ENCODE results near the gene RSL24D1.
A peak's percentile ranks its signal among the peaks of the same experiment; 100 is the strongest.

Gene RSL24D1

DNA sequence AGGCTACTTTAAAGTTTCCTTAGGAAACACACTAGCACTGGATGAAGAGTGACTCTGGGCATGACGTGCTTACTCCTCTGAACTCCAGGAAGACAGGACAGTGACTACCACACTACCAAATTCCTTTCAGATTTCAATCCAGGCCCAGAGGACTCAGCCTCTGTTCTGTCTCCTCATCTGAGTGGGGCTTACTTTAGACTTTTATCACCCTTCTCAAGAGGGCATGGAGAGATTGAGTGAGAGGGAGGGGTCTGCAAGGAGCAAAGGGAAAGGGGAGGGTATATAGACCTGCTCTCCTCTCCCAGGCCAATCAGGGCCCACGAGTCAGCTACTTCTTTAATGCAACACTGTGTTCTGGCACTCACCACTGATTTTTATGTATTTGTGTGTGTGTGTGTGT is 29.4 kb upstream of the RSL24D1 start:
- no peak overlapping the region for H3K27ac ChIP-seq
- TF ChIP-seq, protein P1, sequence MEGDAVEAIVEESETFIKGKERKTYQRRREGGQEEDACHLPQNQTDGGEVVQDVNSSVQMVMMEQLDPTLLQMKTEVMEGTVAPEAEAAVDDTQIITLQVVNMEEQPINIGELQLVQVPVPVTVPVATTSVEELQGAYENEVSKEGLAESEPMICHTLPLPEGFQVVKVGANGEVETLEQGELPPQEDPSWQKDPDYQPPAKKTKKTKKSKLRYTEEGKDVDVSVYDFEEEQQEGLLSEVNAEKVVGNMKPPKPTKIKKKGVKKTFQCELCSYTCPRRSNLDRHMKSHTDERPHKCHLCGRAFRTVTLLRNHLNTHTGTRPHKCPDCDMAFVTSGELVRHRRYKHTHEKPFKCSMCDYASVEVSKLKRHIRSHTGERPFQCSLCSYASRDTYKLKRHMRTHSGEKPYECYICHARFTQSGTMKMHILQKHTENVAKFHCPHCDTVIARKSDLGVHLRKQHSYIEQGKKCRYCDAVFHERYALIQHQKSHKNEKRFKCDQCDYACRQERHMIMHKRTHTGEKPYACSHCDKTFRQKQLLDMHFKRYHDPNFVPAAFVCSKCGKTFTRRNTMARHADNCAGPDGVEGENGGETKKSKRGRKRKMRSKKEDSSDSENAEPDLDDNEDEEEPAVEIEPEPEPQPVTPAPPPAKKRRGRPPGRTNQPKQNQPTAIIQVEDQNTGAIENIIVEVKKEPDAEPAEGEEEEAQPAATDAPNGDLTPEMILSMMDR (conservative IDR thresholded peaks at IDR 0.05): no peak

DNA sequence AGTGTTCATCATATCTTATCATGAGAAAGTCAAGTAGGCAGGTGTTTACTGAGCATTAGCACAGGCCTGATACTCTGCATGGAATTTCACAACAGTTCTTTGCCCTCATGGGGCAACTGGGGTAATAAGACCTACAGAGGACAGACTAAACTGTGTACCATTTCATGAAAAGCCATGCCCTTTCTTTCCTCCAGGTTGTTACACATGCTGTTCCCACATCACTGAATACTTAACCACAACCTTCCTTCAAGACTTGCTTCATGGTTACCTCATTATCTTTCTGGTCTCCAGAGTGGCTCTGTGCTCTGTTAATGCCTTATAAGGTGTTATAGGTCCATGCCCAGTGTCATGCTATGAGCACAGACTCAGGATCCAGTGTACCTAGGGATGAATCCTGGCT is 28.2 kb upstream of the RSL24D1 start:
- TF ChIP-seq, protein P1 (conservative IDR thresholded peaks at IDR 0.05): no peak
- no peak overlapping the region for H3K27ac ChIP-seq

- TF ChIP-seq, protein P1 (conservative IDR thresholded peaks at IDR 0.05): no peak
- no peak overlapping the region for H3K27ac ChIP-seq
Observed at GRCh38 chr15:55222588-55222987, 25.8 kb upstream of the RSL24D1 start.

GRCh38 chr15:55221090-55222011 is 24.6 kb upstream of the RSL24D1 start:
- H3K27ac ChIP-seq: no peak overlapping the region
- TF ChIP-seq, protein P1 (conservative IDR thresholded peaks at IDR 0.05): no peak

DNA sequence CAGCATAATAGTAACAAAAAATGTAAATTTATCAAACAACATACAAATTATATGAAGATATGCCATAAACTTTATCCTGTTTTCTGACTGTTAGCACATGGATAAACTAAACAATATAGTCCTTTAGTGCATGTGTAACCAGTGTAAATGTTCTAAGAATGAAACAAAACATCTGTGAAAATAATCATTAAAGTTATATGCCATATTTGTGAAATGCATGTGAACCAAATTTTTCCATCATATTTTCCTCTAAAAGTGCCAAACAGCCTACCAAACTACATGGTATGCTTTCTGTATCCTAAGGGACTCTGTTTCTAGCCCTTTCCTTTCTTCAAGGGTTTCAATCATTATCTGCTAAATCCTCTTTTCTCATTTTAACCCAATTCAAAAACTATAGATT is 23.9 kb upstream of the RSL24D1 start:
- no peak overlapping the region for H3K27ac ChIP-seq
- TF ChIP-seq, protein P1 (conservative IDR thresholded peaks at IDR 0.05): no peak

DNA sequence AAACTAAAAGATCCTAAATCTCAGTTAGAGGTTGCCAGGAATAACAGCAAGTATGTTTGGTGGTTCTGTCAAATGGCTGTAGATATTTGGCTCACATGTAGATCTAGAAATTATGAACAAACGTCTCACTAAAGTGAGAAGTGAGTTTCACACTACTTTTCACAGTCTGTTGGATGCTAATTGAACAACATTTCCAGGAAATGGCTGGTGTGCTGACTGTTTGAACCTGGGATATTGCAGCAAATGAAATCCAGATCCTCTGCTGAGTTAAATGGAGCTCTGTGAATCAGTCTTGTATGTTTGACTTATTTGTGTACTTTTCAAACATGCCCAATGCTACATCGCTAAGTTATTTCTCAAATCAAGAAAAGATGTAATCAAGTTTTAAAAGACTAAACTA is 21.3 kb upstream of the RSL24D1 start:
- TF ChIP-seq, protein P1 (conservative IDR thresholded peaks at IDR 0.05): no peak
- H3K27ac ChIP-seq: no peak overlapping the region

- TF ChIP-seq, protein P1 (conservative IDR thresholded peaks at IDR 0.05): no peak
- H3K27ac ChIP-seq: peak overlapping the region; percentile 59
Observed at GRCh38 chr15:55204464-55204863, 7.7 kb upstream of the RSL24D1 start.
